GM18867 (cell line): Measurements from ENCODE around the gene NUP210L.
"Not testable (repeated sequence)": the region's sequence is repeated elsewhere in the genome, so short reads cannot be mapped to it uniquely, and the experiment has no call there.

Source experiments
- ATAC-seq: cut with Tn5 transposase; IDR thresholded peaks from one replicate; pipeline ENCODE4 v1.9.1; 2021; ENCODE audit warnings: mild to moderate bottlenecking, moderate library complexity; ENCODE audit not compliant: unreplicated experiment

Gene NUP210L

DNA sequence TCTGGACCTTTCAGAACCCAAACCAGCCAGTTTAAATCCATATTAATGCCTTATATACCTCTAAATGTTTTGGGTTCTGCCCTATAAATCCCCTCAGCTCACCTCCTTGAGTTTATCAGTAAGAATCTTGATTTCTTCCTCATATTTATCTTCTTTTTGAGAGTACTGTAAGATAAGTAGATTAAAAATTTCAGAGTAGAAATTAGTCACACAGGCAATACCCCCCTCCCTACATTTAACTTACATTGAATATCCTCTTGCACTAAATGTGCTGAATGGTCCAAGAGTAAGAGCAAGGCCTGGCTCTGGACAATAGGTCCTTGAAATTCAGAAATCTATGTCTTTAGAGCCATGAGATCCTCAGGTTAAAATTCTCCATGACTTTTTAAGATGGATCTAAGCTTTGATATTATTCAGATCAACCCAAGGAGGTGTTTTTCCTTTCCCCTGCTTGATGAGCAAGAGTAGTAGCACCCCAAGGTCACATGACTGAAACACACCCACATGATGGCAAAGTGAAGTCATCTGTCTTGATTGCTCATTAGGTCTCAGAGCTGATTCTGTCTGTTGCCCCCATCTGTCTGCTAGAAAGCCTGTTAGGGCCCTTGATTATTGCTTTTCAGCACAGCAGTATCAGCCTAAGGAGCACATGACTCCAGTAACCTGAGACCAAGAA is 15.8 kb upstream of the NUP210L start:
- ATAC-seq: no peak

DNA sequence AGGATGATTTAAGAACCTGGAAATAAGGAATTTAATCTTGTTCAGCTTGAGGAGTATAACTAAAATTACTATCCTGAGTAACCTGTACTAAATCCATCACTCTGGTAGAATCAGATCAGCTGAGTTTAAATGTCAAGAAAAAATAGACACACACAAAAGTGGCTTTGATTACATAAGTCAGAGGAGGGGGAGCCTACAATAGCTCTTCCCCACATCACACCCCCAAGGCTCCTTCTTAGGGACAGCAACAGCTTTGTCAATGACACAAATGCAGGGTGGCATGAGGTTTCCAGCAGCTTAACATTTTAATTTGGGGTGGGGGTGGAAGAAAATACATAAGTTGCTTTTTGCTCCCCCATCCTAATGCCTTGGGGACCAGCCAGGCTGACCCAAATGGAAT is 12.6 kb upstream of the NUP210L start:
- ATAC-seq: no peak

DNA sequence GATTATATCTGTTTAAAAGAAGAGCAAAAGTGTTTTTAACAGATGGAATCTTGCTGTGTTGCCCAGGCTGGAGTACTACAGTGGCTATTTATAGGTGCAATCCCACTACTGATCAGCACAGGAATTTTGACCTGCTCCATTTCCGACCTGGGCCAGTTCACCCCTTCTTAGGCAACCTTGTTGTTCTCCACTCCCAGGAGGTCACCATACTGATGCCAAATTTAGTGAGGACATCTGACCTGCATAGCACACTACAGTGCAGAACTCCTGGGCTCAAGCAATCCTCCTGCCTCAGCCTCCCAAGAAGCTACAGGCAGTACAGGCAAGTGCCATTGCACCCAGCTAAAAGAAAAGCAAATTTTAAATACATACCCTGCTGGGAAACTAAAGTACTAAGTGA is 11.3 kb upstream of the NUP210L start:
- no peak for ATAC-seq

DNA sequence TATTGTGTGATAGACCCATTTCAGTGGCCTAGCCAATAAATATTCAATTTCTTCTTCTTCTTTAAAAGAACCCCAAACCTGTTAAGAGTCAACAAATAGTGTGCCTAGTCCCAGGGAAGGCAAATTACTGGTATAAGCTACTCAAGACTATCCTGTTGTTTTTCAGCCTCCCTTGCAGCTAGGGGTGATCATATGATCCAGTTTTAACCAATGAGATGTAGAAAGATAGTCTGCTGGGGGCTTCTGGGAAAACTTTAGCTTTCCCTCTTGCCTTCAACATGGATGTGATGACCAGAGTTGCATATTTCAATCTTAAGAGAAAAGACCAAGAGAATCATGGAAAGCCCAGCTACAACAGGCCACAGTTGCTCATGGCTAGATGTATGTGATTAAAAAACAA is 4.7 kb upstream of the NUP210L start:
- no peak for ATAC-seq

DNA sequence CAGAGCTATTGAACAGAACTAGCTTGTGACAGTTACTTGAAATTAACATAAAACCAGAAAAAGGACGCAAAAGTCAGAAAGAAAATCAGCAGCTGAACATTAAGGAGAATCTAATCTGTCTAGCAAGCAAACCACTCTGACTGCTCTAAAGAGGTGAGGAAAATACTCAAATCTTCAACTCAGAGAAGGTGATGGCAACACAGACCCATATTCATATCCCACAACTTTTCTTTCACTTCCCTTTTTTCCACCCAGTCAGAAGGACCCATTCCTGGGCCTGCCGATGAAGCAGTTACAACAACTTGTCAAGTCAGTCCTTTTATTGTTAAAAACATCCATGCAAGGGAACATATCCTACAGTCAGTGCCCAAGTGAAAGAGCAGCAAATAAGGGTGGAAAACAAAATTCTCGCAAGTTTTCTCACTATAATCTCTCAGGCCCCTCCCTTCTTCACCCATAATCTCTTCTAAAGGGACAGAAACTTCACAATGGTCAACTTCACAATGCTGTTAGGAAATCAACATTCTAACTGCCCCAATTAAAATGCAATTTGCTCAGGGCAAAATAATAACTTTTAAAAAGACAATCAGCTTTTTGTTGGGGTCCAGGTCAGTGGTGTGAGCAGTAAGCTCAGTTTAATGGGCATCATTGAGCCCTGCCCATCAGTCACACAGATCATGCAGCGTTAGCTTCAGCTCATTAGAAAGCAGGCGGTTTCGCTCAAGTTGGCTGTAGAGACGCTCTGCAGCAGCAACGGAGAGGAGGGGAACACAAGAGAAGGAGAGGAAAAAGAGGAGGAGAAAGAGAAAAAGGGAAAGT is 3.6 kb upstream of the NUP210L start:
- ATAC-seq: no peak

DNA sequence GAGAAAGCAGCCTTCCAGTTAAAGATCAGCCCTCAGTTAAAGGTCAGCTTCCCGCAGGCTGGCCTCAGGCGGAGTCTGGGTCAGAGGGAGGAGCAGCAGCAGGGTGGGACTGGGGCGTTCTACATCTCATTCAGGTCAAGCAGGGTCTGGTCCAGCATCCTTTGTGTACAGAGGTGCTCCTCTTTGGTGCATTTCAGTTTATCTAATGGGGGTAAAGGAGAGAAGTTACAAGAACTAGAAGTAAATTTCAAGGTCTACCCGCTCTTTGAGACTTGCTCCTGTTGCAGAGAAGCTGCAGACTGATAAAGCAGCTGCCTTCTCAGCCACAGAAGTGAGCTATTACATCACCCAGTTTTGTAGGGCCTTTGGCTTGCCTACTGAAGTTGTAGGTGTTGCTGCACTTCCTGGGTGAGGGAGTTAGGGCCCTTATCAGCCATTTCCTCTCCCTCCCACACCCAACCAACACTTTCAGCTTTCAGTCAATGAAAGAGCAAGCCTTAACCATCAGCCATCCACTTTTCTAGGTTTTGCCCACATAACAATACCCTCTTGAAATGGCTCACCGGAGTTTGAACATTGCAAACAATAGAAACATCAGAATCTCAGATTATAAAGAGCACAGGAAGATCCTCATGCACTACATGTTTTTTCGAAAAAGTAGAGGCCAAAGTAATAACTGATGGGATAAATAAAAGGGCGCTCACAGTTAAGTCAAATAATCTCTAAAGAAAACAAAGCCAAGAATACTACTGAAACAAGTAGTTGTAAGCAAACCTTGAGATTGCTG is 2.8 kb upstream of the NUP210L start:
- ATAC-seq: peak; percentile 83

DNA sequence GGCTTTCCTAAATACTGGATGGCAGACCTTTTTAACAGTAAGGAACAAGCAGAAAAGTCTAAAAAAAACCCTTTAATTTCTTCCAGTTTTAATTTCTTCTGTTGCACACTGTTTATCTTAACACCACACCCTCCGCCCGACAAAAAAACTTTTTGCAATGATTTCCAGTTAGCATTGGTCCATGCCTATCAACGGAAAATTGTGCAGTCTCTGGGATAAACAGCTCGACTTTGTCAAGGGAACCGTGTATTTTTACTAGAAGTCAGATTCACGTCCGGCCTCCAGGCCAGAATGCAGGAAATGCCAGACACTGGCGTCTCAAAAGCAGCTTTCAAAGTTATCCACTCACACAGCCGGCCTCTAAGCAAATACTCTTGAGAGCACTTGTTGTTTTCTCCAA is 378 bp upstream of the NUP210L start:
- ATAC-seq: no peak

DNA sequence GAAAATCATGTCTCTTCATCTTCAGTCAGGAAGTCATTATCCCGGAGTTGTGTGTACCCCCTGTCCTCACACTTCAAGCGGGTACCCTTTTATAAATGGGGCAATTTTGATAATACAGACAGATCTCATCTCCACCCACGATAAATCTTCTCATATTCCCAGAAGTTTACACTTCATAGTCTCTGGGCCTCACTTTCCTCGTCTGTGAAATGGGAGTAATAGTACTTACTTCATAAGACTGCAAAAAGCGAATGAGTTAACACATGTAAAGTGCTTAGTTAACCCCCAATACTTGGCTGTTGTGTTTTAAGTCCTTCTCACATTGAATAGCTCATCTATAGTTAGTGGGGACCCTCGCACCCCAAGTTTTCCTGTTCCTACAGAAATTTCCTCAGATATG is 820 bp downstream of the NUP210L start:
- ATAC-seq: no peak

DNA sequence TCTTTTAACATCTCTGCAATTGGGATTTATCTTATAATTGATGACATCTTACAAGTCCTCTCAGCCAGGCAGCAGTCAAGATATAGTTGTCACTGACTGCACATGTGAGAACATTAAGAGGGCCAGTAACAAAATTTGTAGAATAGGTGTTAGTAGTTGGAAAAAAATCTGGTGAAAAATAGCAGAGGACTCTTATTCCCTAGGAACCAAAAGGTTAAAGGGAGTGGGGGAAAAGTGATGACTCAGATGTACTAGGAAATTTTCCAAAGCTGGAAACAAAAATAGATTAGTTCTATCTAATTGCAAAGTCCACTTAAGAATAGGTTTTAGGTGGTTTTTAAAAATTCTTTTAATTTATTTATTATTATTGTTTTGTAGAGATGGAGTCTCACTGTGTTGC is 3.6 kb downstream of the NUP210L start:
- no peak for ATAC-seq

DNA sequence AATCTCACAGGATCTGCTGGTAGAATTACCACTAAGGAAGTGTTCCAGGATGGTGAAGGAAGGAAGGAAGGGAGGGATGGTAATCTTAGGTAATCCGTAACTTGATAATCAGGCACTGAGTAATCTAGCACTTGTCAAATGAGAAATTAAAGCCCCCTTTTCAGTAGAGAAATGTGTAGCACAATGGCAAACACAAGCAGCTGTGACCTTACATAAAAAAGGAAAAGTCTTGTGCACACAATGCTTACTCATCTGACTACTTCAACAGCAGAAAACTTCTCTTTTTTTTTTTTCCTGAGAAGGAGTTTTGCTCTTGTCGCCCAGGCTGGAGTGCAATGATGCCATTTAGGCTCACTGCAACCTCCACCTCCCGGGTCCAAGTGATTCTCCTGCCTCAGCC is 6.1 kb downstream of the NUP210L start:
- ATAC-seq: no peak

DNA sequence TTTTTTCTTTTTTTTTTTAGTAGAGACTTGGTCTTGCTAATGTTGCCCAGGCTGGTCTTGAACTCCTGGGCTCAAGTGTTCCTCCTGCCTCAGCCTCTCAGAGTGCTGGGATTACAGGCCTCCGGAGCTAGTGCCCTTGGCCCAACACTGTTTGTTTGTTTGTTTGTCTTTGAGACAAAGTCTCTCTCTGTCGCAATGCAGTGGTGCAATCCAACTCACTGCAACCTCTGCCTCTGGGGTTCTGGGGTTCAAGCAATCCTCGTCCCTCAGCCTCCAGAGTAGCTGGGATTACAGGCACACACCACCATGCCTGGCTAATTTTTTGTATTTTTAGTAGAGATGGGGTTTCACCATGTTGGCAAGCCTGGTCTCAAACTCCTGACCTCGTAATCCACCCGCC is 7.4 kb downstream of the NUP210L start:
- ATAC-seq: not testable (repeated sequence)

DNA sequence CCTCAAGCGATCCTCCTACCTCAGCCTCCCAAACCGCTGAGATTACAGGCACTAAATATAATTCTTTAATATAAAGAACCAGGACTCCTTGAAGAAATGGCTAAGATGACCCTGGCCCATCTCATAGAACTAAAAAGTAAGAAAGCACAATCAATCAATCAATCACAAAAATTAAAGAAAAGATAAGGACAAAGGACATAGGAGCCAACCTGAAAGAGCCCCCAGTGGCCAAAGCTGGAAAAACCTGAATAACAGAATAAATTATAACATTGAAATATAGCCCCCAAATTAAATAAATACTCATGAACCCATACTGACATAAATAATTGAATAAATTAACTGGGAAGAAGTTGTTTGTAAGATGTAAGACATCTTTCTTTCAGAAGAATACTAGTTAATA is 8.9 kb downstream of the NUP210L start:
- ATAC-seq: no peak

DNA sequence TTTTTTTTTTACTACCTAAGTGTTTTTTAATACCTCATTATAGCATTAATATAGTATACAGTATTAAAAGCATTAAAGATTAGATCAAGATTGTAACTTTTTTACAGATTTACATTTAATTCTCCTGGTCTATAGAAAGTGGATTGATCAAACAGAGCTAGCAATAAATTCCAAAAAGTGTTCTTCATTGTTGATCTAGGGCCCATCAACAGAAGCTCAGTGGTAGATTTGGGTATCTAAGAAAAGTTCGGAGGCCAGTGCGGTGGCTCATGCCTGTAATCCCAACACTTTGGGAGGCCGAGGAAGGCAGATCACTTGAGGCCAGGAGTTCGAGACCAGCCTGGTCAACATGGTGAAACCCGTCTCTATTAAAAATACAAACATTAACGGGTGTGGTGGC is 12.5 kb downstream of the NUP210L start:
- no peak for ATAC-seq

DNA sequence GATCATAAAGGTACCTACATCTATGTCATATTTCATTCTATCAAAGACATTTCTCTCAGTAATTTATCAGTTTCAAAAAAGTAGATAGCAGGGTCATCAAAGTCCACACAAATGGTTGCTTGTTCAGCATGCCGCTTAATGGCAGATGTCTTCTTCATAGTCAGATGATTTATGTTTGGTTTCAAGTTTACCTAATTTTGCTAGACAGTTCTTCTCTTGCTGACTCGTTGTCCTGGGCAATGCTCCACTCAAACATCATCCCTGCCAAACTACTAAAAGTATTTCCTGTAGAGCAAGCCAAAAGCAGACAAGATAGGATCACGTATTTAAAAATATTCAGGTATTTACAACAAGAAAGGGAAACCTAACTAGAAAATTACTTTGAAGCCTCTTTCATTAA is 13.6 kb downstream of the NUP210L start:
- ATAC-seq: no peak

DNA sequence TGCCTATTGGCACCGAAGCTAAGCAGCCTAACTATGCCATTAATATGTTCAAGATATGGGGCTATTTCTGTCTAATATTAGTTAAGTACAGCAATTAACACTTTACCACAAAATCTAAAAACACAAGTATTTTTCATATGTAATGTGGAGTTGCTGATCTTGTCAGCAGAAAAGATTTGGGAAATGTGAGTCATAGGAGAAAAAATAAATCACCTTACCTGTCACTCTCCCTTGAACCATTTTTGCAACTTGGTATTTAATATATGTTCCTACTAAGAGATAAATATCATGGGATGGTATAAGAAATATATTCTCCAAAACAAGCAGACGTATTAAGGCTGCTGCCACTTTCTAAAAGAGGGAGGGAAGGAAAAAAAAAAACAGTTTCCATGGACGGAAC is 17.0 kb downstream of the NUP210L start:
- ATAC-seq: no peak

DNA sequence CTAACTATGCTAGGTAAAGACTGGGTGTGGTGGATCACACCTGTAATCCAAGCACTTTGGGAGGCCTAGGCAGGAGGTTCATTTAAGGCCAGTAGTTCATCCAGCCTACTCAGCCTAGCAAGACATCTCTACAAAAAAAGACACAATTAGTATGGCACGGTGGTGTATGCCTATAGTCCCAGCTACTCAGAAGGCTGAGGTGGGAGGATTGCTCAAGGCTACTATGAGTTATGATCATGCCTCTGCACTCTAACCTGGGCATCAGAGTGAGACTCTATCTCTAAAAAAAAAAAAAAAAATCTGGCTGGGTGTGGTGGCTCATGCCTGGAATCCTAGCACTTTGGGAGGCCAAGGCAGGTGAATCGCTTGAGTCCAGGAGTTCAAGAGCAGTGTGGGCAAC is 21.6 kb downstream of the NUP210L start:
- ATAC-seq: no peak

DNA sequence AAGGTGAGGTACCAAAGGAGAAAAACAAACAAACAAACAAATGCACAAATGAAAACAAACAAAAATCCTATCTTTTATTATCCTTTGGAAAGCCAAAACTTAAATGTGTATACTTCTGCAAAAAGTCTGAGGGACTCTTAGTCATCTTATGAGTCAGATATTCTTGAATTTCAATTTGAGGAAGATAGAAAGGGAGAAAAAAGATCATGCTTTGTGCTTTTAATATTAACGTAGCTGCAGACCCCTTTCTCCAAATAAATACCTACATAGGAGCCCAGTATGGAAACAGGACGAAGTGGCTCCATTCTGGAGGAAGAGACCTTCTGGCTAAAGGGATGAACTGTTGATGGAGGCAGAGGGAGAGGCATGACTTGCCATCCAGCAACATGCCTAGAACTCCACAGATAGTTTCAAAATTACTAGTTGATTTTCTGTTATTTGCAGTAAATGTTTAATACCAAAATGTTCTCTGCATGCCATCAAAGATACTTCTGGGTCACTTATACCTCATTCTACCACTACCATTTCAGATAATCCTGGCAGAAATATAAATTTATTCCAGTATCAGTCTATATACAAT is 25.4 kb downstream of the NUP210L start:
- no peak for ATAC-seq

DNA sequence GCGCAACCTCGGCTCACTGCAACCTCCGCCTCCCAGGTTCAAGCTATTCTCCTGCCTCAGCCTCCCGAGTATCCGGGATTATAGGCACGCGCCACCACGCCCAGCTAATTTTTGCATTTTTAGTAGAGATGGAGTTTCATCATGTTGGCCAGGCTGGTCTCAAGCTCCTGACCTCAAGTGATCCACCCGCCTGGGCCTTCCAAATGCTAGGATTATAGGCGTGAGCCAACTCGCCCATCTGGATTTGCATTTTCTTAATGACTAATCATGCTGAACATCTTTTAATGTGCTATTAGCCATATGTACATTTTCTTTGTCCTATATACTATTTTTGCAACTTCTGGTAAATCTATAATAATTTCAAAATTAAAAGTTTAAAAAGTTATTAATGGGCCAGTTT is 31.7 kb downstream of the NUP210L start:
- not testable (repeated sequence) for ATAC-seq

DNA sequence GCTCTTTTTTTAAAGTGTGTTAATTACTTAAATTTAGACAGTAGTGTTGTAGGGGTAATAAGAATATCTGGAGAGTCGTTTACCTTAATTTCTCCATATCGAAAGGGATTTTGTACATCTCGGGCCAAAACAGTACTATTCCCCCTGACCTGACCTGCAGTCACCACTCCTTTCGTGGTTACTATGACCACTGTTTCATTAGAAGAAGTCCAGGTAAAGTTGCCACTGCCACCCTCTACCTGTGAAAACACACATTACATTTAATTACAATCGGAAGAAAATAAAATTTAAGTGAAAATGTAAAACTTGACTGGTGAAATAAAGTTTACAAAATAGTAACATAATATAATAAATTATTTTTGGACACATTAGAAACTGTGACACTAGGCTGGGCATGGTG is 37.2 kb downstream of the NUP210L start:
- ATAC-seq: no peak

DNA sequence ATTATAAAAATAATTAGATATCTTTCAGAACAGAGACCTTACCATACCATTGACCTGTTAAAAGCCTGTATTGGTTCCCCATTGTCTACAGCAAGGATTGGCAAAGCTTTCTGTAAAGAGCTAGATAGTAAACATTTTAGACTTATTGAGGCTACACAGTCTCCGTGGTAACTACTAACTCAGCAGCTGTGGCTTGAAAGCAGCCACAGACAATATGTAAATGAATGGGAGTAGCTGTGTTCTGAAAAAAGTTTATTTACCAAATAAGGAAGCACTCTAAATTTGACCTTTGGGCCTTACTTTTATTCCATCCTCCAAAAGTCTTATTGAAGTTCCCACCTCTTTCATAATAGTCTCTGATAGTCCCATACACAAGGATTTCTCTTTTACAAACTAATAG is 39.7 kb downstream of the NUP210L start:
- no peak for ATAC-seq

DNA sequence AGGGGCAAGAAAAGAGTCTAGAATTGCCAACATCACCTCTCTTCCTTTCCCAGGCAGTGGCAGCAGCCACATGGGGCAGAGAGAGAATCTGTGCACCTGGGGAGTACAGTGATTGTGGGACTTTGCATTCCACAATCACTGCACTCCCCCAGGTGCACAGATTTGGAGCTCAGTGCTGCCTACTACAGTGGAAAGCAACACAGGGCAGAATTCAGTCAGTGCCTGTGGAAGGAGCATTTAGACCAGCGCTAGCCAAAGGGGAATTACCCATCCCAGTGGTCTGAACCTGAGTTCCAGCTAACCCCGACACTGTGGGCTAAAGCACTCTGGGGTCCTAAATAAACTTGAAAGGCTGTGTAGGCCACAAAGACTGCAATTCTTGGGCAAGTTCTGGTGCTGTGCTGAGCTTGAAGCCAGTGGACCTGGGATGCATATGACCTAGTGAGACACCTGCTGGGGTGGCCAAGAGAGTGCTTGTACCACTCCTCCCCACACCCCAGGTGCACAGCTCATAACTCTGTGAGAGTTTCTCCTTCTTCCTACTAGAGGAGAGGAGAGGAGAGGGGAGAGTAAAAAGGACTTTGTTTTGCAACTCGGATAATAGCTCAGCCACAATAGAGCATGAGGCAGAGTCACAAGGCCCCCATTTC is 50.3 kb downstream of the NUP210L start:
- no peak for ATAC-seq
